Activated T-cell treated with anti-CD3 and anti-CD28 coated beads for 1 hour (primary cell): ENCODE measurements around the gene ACTMAP.

Experiments used
- DNase-seq: peaks from one replicate; pipeline ENCODE4 v3.0.0-alpha.2; 2020; ENCODE audit warnings: low read depth

The ACTMAP gene

GRCh38 chr19:40693896-40694295 lies 56.4 kb downstream of the ACTMAP start:
- no peak for DNase-seq

- no peak for DNase-seq
These were observed 57.0 kb downstream of the ACTMAP start for GRCh38 chr19:40693150-40693788.

- DNase-seq, result no peak
These were observed 58.1 kb downstream of the ACTMAP start for GRCh38 chr19:40692212-40692551.

- DNase-seq, result no peak
These were observed 58.7 kb downstream of the ACTMAP start for GRCh38 chr19:40691421-40692211.
